HCT116 (cell line): ENCODE results near the gene NFKB1. TPM values are rescaled to one million over a fixed set of nuclear protein-coding genes. Genes with fewer than 3 reads are reported as not detected.

ENCODE experiments used
- ATAC-seq: fragments of 200-7000 bp; cut with Tn5 transposase; 2 replicates; pipeline ENCODE4 v1.9.1; 2020; ENCODE audit warnings: mild to moderate bottlenecking, moderate library complexity
- BruUV-seq: library from RNA; stranded (reverse); fragments of 400-500 nt; replicated peaks from 2 replicates; lab custom pipeline; 2021; lab: Mats Ljungman, UMichigan
- CTCF ChIA-PET: fragments of 300-600 bp; sonication (Branson Sonifier 250); formaldehyde crosslinking; loops from one replicate; lab custom pipeline; 2021; ENCODE audit warnings: antibody characterized with exemption; lab: Charles Lee
- POLR2A ChIA-PET: fragments of 300-600, 350-600 bp; sonication (Branson Sonifier 250); formaldehyde crosslinking; loops from one replicate; lab custom pipeline; 2021; ENCODE audit warnings: antibody characterized with exemption; lab: Charles Lee
- RAD21 ChIA-PET, 2 experiments: fragments of 300-600 bp; sonication (Branson Sonifier 250); formaldehyde crosslinking; loops; one replicate each; lab custom pipeline; 2023; ENCODE audit warnings: low total read pairs in 2 of 2; ENCODE audit not compliant: uncharacterized antibody in 2 of 2, unreplicated experiment in 2 of 2, low non-redundant PET in 1 of 2; lab: Charles Lee
- DNase-seq: peaks from one replicate; pipeline ENCODE4 v3.0.0-alpha.2; 2010; ENCODE audit warnings: low read depth, low spot score
- H2AFZ ChIP-seq: fragments of 200-600 bp; shearing (Covaris generic), sonication (generic); 2 replicates; pipeline ENCODE4 v1.6.1; 2017; ENCODE audit warnings: low read depth, mixed run types, mixed read lengths, antibody characterized with exemption, low read length; ENCODE audit not compliant: poor library complexity, severe bottlenecking
- H3K27ac ChIP-seq: 2 replicates; pipeline ENCODE4 v1.5.1; 2012; ENCODE audit warnings: low read depth, low read length
- H3K27me3 ChIP-seq: fragments of 200-600 bp; sonication (generic); 2 replicates; pipeline ENCODE4 v1.6.1; 2016; ENCODE audit warnings: mixed run types, low read length, mixed read lengths; ENCODE audit not compliant: insufficient read depth
- H3K36me3 ChIP-seq, 2 experiments: fragments of 200-500 bp in 1 of 2; fragments of 200-600 bp in 1 of 2; sonication (Bioruptor generic) in 1 of 2; sonication (generic) in 1 of 2; 2 replicates each; pipeline versions ENCODE4 v1.5.1 to v1.6.1; 2014 to 2016; ENCODE audit warnings: low read length in 2 of 2, inconsistent platforms in 1 of 2, mixed read lengths in 1 of 2, mixed run types in 1 of 2; ENCODE audit not compliant: insufficient read depth in 2 of 2, control insufficient read depth in 1 of 2
- H3K4me1 ChIP-seq, 2 experiments: fragments of 200-600 bp in 1 of 2; sonication (generic) in 1 of 2; 2 replicates each; pipeline versions ENCODE4 v1.5.1 to v1.6.1; 2012 to 2017; ENCODE audit warnings: low read length in 2 of 2, inconsistent platforms in 1 of 2, mild to moderate bottlenecking in 1 of 2, mixed read lengths in 1 of 2, mixed run types in 1 of 2, moderate library complexity in 1 of 2; ENCODE audit not compliant: insufficient read depth in 2 of 2, control insufficient read depth in 1 of 2
- H3K4me2 ChIP-seq: fragments of 200-600 bp; sonication (generic); 2 replicates; pipeline ENCODE4 v1.6.1; 2017; ENCODE audit warnings: mixed run types, low read length, mixed read lengths
- H3K4me3 ChIP-seq, 2 experiments: fragments of 200-600 bp in 1 of 2; sonication (generic) in 1 of 2; replicated peaks in 1 of 2; 2 replicates each; pipeline ENCODE4 v1.5.1; 2011 to 2016; ENCODE audit warnings: low read length in 2 of 2, control low read depth in 1 of 2, low read depth in 1 of 2, mild to moderate bottlenecking in 1 of 2, mixed read lengths in 1 of 2, mixed run types in 1 of 2
- H3K79me2 ChIP-seq: fragments of 200-600 bp; sonication (generic); 2 replicates; pipeline ENCODE4 v1.6.1; 2017; ENCODE audit warnings: mild to moderate bottlenecking, mixed run types, low read length, moderate library complexity, mixed read lengths; ENCODE audit not compliant: insufficient read depth
- H3K9ac ChIP-seq: fragments of 200-600 bp; sonication (generic); 2 replicates; pipeline ENCODE4 v1.6.1; 2016; ENCODE audit warnings: low read length, mixed read lengths
- H3K9me2 ChIP-seq: fragments of 200-600 bp; sonication (generic), shearing (Covaris generic); 2 replicates; pipeline ENCODE4 v1.6.1; 2017; ENCODE audit warnings: mixed run types, mild to moderate bottlenecking, moderate library complexity; ENCODE audit not compliant: insufficient read depth
- H3K9me3 ChIP-seq, 2 experiments: fragments of 200-500 bp in 1 of 2; fragments of 200-600 bp in 1 of 2; sonication (Bioruptor generic) in 1 of 2; sonication (generic) in 1 of 2; 2 replicates each; pipeline ENCODE4 v1.6.1; 2014 to 2017; ENCODE audit warnings: low read length in 2 of 2, mixed read lengths in 2 of 2, inconsistent platforms in 1 of 2, low read depth in 1 of 2, mild to moderate bottlenecking in 1 of 2, mixed run types in 1 of 2, moderate library complexity in 1 of 2; ENCODE audit not compliant: control insufficient read depth in 1 of 2, insufficient read depth in 1 of 2
- H4K20me1 ChIP-seq: fragments of 200-600 bp; sonication (generic), shearing (Covaris generic); 2 replicates; pipeline ENCODE4 v1.6.1; 2017; ENCODE audit warnings: mixed run types, mild to moderate bottlenecking, moderate library complexity; ENCODE audit not compliant: insufficient read depth
- ATF3 ChIP-seq: IDR thresholded peaks from 2 replicates; pipeline ENCODE4 v1.6.1; 2012
- CBX3 ChIP-seq: IDR thresholded peaks from 2 replicates; pipeline ENCODE4 v1.6.1; 2012; ENCODE audit warnings: low read depth
- EGR1 ChIP-seq: IDR thresholded peaks from 2 replicates; pipeline ENCODE4 v1.6.1; 2012; ENCODE audit warnings: low read depth
- ELF1 ChIP-seq: IDR thresholded peaks from 2 replicates; pipeline ENCODE4 v1.6.1; 2012; ENCODE audit warnings: low read depth, borderline replicate concordance
- EZH2 ChIP-seq: fragments of 200-600 bp; sonication (generic); IDR thresholded peaks from 2 replicates; pipeline ENCODE4 v1.6.1; 2017; ENCODE audit warnings: antibody characterized with exemption, mixed run types
- EZH2phosphoT487 ChIP-seq: fragments of 200-600 bp; IDR thresholded peaks from 2 replicates; pipeline ENCODE4 v1.6.1; 2018; ENCODE audit warnings: antibody characterized with exemption, borderline replicate concordance
- FOSL1 ChIP-seq: IDR thresholded peaks from 2 replicates; pipeline ENCODE4 v1.6.1; 2012; ENCODE audit warnings: low read depth
- JUND ChIP-seq: IDR thresholded peaks from 2 replicates; pipeline ENCODE4 v1.6.1; 2012
- MAX ChIP-seq: IDR thresholded peaks from 2 replicates; pipeline ENCODE4 v1.6.1; 2012
- POLR2A ChIP-seq: IDR thresholded peaks from 2 replicates; pipeline ENCODE4 v1.7.0; 2011; ENCODE audit warnings: borderline replicate concordance; ENCODE audit not compliant: insufficient read depth, insufficient read length; ENCODE audit errors: extremely low read depth
- POLR2AphosphoS5 ChIP-seq: IDR thresholded peaks from 2 replicates; pipeline ENCODE4 v1.6.1; 2011; ENCODE audit warnings: mild to moderate bottlenecking, low read depth, low read length, moderate library complexity
- RAD21 ChIP-seq: IDR thresholded peaks from 2 replicates; pipeline ENCODE4 v1.6.1; 2012; ENCODE audit warnings: low read depth, mild to moderate bottlenecking
- SIN3A ChIP-seq: IDR thresholded peaks from 2 replicates; pipeline ENCODE4 v1.6.1; 2012; ENCODE audit warnings: low read depth
- SP1 ChIP-seq: IDR thresholded peaks from 2 replicates; pipeline ENCODE4 v1.6.1; 2012; ENCODE audit warnings: low read depth
- SRF ChIP-seq: IDR thresholded peaks from 2 replicates; pipeline ENCODE4 v1.6.1; 2012; ENCODE audit warnings: low read depth
- TCF7L2 ChIP-seq: IDR thresholded peaks from 2 replicates; pipeline ENCODE4 v1.7.0; 2011; ENCODE audit warnings: borderline replicate concordance, inconsistent platforms; ENCODE audit not compliant: insufficient read depth, insufficient read length; ENCODE audit errors: extremely low read depth
- YY1 ChIP-seq: IDR thresholded peaks from 2 replicates; pipeline ENCODE4 v1.6.1; 2011; ENCODE audit warnings: low read length, low read depth, moderate library complexity, mild to moderate bottlenecking; ENCODE audit not compliant: insufficient replicate concordance; ENCODE audit errors: extremely low read depth
- ZFX ChIP-seq: fragments of 450-650 bp; IDR thresholded peaks from 2 replicates; pipeline ENCODE4 v1.6.1; 2017
- ZNF274 ChIP-seq: fragments of 200-500 bp; sonication (Bioruptor generic); IDR thresholded peaks from 2 replicates; pipeline ENCODE4 v1.6.1; 2014; ENCODE audit warnings: mild to moderate bottlenecking, low read depth, low read length, inconsistent platforms
- intact Hi-C: fragments of 100-400 bp; cut with micrococcal nuclease; formaldehyde crosslinking; loops from 2 replicates; pipeline ENCODE4 v1.10.0; 2022
- total RNA-seq: library from RNA; stranded (reverse); gene quantifications from one replicate; pipeline ENCODE4 v1.2.1, GENCODE V29; 2021; ENCODE audit not compliant: unreplicated experiment

NFKB1 gene
- total RNA-seq, 1 experiment from 2014 or later: 29.4 TPM

- intact Hi-C loops: no loop called here
- H2AFZ ChIP-seq: no peak overlapping the region
- CTCF ChIA-PET: no interaction called here
- no peak overlapping the region for H3K9ac ChIP-seq
- no peak for TF ChIP-seq MAX
- no peak for TF ChIP-seq FOSL1
- no peak for TF ChIP-seq EZH2phosphoT487
- TF ChIP-seq EZH2: no peak
- TF ChIP-seq JUND: no peak
- TF ChIP-seq ATF3: no peak
- TF ChIP-seq YY1: no peak
- TF ChIP-seq SIN3A: no peak
- no peak for TF ChIP-seq EGR1
- TF ChIP-seq ELF1: no peak
- TF ChIP-seq SP1: no peak
- no peak for TF ChIP-seq RAD21
- TF ChIP-seq POLR2AphosphoS5: no peak
- TF ChIP-seq ZNF274: no peak
- TF ChIP-seq SRF: no peak
- TF ChIP-seq TCF7L2: no peak
- TF ChIP-seq POLR2A: no peak
- no peak for TF ChIP-seq ZFX
- TF ChIP-seq CBX3: no peak
- TF ChIP-seq, all 23 proteins: peak for 0
- Histone ChIP-seq H3K36me3 (no peaks in the 10 kb centered on the region), H3K4me1 (peaks cover 0 to 6% of the 10 kb centered on the region in 2 experiments; a peak in 2 of 4 replicates), H3K9me2 (no peaks in the 10 kb centered on the region), H3K27me3 (no peaks in the 10 kb centered on the region), H3K4me2 (no peak overlapping the region), H3K79me2 (no peaks in the 10 kb centered on the region), H4K20me1 (no peaks in the 10 kb centered on the region), H3K9me3 (no peaks in the 10 kb centered on the region; a peak in 1 of 4 replicates), H3K4me3 (no peak overlapping the region), H3K27ac (no peak overlapping the region)
- BruUV-seq: no TSS peak
- DNase-seq (no peak), ATAC-seq (no peak)
- ChIA-PET RAD21 (no interaction called here), POLR2A (no interaction called here)
Observed at GRCh38 chr4:102493257-102493656, 7.9 kb upstream of the NFKB1 start.
